ENCODE results near the gene C6orf132. TPM values are rescaled to one million over a fixed set of nuclear protein-coding genes. Genes with fewer than 3 reads are reported as not detected.

The C6orf132 gene
- total RNA-seq, 2 donors from 2014 or later: 22.1 to 26.0 TPM

DNA sequence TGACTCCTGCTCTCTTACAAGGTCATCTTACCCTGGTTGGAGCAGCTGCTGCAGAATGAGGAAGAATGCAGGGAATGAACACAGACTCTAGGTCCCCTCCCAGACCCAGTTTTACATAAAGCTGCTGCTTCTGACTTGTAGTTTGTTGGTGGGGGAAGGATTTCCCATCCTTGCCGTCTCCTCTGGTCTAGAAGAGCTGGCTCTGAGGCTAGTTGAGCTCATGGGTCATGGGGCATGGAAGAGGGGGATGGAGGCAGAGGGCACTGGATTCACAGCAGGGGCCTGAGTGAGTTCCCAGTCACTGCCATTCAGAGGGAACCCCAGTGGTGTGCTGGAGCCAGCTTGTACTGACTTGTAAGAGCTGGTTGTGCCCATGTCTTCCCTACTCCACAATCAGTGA, 21.6 kb upstream of the C6orf132 start:
- Histone ChIP-seq H3K4me1 (no peaks in the 10 kb centered on the region), H3K27ac (no peak overlapping the region), H3K36me3 (replicated peaks in 1 of 2; ENCODE audit: insufficient read depth in 1 of 2, low read depth in 2 of 2) (no peaks in the 10 kb centered on the region), H3K27me3 (no peaks in the 10 kb centered on the region), H3K9me3 (no peaks in the 10 kb centered on the region), H3K4me3 (no peak overlapping the region)
- TF ChIP-seq, protein P1, sequence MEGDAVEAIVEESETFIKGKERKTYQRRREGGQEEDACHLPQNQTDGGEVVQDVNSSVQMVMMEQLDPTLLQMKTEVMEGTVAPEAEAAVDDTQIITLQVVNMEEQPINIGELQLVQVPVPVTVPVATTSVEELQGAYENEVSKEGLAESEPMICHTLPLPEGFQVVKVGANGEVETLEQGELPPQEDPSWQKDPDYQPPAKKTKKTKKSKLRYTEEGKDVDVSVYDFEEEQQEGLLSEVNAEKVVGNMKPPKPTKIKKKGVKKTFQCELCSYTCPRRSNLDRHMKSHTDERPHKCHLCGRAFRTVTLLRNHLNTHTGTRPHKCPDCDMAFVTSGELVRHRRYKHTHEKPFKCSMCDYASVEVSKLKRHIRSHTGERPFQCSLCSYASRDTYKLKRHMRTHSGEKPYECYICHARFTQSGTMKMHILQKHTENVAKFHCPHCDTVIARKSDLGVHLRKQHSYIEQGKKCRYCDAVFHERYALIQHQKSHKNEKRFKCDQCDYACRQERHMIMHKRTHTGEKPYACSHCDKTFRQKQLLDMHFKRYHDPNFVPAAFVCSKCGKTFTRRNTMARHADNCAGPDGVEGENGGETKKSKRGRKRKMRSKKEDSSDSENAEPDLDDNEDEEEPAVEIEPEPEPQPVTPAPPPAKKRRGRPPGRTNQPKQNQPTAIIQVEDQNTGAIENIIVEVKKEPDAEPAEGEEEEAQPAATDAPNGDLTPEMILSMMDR (IDR thresholded peaks at IDR 0.05): no peak
- no peak for TF ChIP-seq POLR2A (IDR thresholded peaks at IDR 0.05)
- ATAC-seq: no peak
- intact Hi-C loops (cut with DNase I): no loop called here
- DNase-seq: no peak
- WGBS, 2 donors: 50 to 67% methylated on average over 1 of the region's 1 CpG

DNA sequence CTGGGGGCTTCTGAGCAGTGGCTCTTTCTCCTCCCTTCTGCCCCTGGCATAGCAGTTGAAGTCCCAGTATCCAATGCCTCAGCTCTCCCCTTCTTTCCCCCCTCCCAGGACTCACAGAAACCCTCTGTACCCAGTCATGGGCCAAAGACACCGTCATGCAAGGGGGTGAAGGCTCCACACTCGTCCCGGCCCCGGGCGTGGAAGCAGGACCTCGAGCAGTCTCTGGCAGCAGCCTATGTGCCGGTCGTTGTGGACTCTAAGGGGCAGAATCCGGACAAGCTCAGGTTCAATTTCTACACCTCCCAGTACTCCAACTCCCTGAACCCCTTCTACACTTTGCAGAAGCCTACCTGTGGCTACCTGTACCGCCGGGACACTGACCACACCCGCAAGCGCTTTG, 20.4 kb upstream of the C6orf132 start:
- H3K27ac ChIP-seq: no peak overlapping the region
- no peaks in the 10 kb centered on the region for H3K9me3 ChIP-seq
- H3K27me3 ChIP-seq: no peaks in the 10 kb centered on the region
- no peak for TF ChIP-seq POLR2A (IDR thresholded peaks at IDR 0.05)
- TF ChIP-seq, protein P1 (IDR thresholded peaks at IDR 0.05): no peak
- DNase-seq (no peak), ATAC-seq (no peak)
- WGBS, 2 donors: 74 to 83% methylated on average over 13 of the region's 13 CpGs
- no peak overlapping the region for H3K4me3 ChIP-seq
- no peaks in the 10 kb centered on the region for H3K36me3 ChIP-seq (replicated peaks in 1 of 2; ENCODE audit: insufficient read depth in 1 of 2, low read depth in 2 of 2)
- intact Hi-C loops (cut with DNase I): no loop called here
- no peaks in the 10 kb centered on the region for H3K4me1 ChIP-seq

DNA sequence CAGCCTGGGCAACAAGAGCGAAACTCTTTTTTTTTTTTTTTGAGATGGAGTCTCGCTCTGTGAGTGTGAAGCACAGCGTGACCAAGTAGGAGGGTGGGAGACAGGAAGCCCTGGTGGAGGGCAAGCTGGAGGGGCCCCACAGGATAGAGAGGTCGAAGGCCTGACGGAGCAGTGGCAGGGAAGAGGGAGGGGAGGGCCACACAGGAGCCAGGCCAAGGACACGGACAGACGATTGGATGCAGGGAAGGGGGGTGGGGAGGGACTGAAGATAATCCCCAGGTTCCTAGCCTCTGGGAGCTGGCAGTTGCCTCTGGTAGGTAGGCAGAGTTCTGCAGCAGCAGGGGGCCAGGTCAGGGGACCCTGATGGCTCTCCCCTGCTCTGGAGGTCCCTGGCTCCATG, 20.0 kb upstream of the C6orf132 start:
- intact Hi-C loops (cut with DNase I): no loop called here
- H3K27me3 ChIP-seq: no peaks in the 10 kb centered on the region
- H3K36me3 ChIP-seq (replicated peaks in 1 of 2; ENCODE audit: insufficient read depth in 1 of 2, low read depth in 2 of 2): no peaks in the 10 kb centered on the region
- H3K27ac ChIP-seq: no peak overlapping the region
- H3K4me1 ChIP-seq: no peaks in the 10 kb centered on the region
- no peaks in the 10 kb centered on the region for H3K9me3 ChIP-seq
- ATAC-seq (no peak), DNase-seq (no peak)
- no peak overlapping the region for H3K4me3 ChIP-seq
- TF ChIP-seq, protein P1 (IDR thresholded peaks at IDR 0.05): no peak
- TF ChIP-seq POLR2A (IDR thresholded peaks at IDR 0.05): no peak
- WGBS, 2 donors: 44 to 45% methylated on average over 7 of the region's 7 CpGs

DNA sequence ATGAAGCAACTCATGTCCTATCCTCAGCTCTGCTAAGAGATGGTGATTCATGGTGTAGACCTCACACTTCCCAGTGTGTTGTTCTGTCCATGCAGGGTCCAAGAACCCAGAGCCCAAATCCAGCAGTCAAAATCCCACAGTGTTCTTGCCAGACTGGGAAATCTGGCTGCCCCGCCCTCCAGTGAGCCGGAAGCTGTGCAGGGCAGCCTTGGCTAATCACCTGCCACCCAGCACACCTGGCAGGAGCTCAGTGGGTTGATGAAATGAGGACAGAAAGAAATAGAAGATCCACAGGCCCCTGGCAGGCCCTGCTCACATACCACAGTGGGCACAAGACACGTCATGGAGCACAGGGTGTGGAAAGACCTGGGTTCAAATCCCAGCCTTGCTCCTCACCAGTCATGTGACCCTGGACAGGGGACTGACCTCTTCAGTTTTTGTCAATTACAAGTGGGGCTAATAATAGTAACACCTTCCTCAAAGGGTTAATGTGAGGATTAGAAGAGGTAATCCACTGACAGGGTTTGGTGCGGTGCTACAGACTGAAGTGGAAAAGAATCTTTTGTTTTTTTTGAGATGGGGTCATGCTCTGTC, 17.1 kb upstream of the C6orf132 start:
- WGBS, 2 donors: 50 to 65% methylated on average over 4 of the region's 4 CpGs
- DNase-seq: peak in 2 of 4 donors; percentile 14 to 33
- Histone ChIP-seq H3K9me3 (no peaks in the 10 kb centered on the region), H3K4me1 (no peaks in the 10 kb centered on the region), H3K27me3 (no peaks in the 10 kb centered on the region), H3K4me3 (no peak overlapping the region), H3K27ac (no peak overlapping the region), H3K36me3 (replicated peaks in 1 of 2; ENCODE audit: insufficient read depth in 1 of 2, low read depth in 2 of 2) (no peaks in the 10 kb centered on the region)
- ATAC-seq: no peak
- no peak for TF ChIP-seq POLR2A (IDR thresholded peaks at IDR 0.05)
- TF ChIP-seq, protein P1 (IDR thresholded peaks at IDR 0.05): no peak
- intact Hi-C loops (cut with DNase I): no loop called here

DNA sequence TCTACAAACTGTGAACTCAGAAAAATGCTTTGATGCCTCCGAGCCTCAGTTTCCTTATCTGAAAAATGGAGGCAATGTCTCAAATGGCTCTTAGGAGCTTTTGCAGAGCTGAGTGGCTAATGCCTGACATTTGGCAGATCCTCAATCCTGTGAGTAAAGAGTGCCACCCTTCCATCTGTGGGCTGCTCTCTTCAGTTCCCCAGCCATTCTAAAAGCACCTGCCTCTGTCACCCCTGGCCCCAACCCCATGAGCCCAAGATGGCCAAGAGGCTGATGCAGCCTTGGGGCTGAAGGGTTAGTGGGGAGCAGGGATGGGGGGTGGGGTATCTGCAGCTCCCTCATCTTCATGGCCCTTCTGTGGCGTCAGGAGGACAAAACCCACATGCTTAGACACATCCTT, 16.2 kb upstream of the C6orf132 start:
- 50 to 80% methylated on average over 1 to 2 of the region's 2 CpGs for WGBS, 2 donors
- Histone ChIP-seq H3K27ac (no peak overlapping the region), H3K27me3 (no peaks in the 10 kb centered on the region), H3K9me3 (no peaks in the 10 kb centered on the region), H3K4me3 (no peak overlapping the region), H3K4me1 (no peaks in the 10 kb centered on the region), H3K36me3 (replicated peaks in 1 of 2; ENCODE audit: insufficient read depth in 1 of 2, low read depth in 2 of 2) (no peaks in the 10 kb centered on the region)
- ATAC-seq: no peak
- intact Hi-C loops (cut with DNase I): no loop called here
- TF ChIP-seq, protein P1 (IDR thresholded peaks at IDR 0.05): no peak
- no peak for TF ChIP-seq POLR2A (IDR thresholded peaks at IDR 0.05)
- no peak for DNase-seq

Measured in body of pancreas (tissue), 4 donors.